ENCODE data around the gene LPP.

- TF ChIP-seq, protein P1, sequence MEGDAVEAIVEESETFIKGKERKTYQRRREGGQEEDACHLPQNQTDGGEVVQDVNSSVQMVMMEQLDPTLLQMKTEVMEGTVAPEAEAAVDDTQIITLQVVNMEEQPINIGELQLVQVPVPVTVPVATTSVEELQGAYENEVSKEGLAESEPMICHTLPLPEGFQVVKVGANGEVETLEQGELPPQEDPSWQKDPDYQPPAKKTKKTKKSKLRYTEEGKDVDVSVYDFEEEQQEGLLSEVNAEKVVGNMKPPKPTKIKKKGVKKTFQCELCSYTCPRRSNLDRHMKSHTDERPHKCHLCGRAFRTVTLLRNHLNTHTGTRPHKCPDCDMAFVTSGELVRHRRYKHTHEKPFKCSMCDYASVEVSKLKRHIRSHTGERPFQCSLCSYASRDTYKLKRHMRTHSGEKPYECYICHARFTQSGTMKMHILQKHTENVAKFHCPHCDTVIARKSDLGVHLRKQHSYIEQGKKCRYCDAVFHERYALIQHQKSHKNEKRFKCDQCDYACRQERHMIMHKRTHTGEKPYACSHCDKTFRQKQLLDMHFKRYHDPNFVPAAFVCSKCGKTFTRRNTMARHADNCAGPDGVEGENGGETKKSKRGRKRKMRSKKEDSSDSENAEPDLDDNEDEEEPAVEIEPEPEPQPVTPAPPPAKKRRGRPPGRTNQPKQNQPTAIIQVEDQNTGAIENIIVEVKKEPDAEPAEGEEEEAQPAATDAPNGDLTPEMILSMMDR (IDR thresholded peaks at IDR 0.05): no peak
- TF ChIP-seq EP300 (IDR thresholded peaks at IDR 0.05): no peak
- no peak for TF ChIP-seq POLR2A (IDR thresholded peaks at IDR 0.05)
Observed at GRCh38 chr3:188253123-188253793, 99.3 kb downstream of the LPP start.
